Muscle of leg (tissue), 11 donors: Measurements from ENCODE around the gene TNNI2. TPM values are rescaled to one million over a fixed set of nuclear protein-coding genes. Genes with fewer than 3 reads are reported as not detected.
"Not testable (repeated sequence)": the region's sequence is repeated elsewhere in the genome, so short reads cannot be mapped to it uniquely, and the experiment has no call there.

Source experiments
- DNase-seq: peaks from one replicate; pipeline ENCODE4 v3.0.0; 2013
- H3K27ac ChIP-seq: one replicate; pipeline ENCODE4 v1.5.1; 2013; ENCODE audit warnings: mild to moderate bottlenecking, low read length, control low read depth
- H3K27me3 ChIP-seq: one replicate; pipeline ENCODE4 v1.6.1; 2013; ENCODE audit warnings: low read length; ENCODE audit not compliant: control insufficient read depth, insufficient read depth
- H3K36me3 ChIP-seq: one replicate; pipeline ENCODE4 v1.6.1; 2013; ENCODE audit warnings: low read length; ENCODE audit not compliant: control insufficient read depth, insufficient read depth
- H3K4me1 ChIP-seq: one replicate; pipeline ENCODE4 v1.6.1; 2013; ENCODE audit warnings: low read length; ENCODE audit not compliant: control insufficient read depth, insufficient read depth
- H3K4me3 ChIP-seq: one replicate; pipeline ENCODE4 v1.5.1; 2013; ENCODE audit warnings: low read length, control low read depth
- H3K9me3 ChIP-seq: replicated peaks from 2 replicates; pipeline ENCODE4 v1.6.1; 2013; ENCODE audit warnings: low read depth, low read length; ENCODE audit not compliant: control insufficient read depth
- WGBS: methylation state at CpG from one replicate; pipeline ENCODE4 v1.1.5; 2013; ENCODE audit warnings: missing lambda C conversion rate; ENCODE audit not compliant: insufficient coverage; 5-methylcytosine and 5-hydroxymethylcytosine counted together
- polyA plus RNA-seq, 8 donors: library from polyadenylated mRNA; unstranded; fragments of 120-200 nt; gene quantifications; one replicate each; pipeline versions ENCODE4 v1.2.1 to v1.2.3, GENCODE V29; 2013; ENCODE audit warnings: inconsistent platforms in 1 of 8, low replicate concordance in 1 of 8; ENCODE audit not compliant: insufficient read length in 8 of 8, insufficient read depth in 1 of 8
- total RNA-seq: library from RNA; stranded (reverse); fragments of 120-200 nt; gene quantifications from one replicate; pipeline ENCODE4 v1.2.4, GENCODE V29; 2013

The TNNI2 gene
- total and polyA plus RNA-seq, 9 donors: 1,548 to 4,090 (median 3,133) TPM

- peak overlapping the region; percentile 98 for H3K27ac ChIP-seq
- H3K9me3 ChIP-seq: no peaks in the 10 kb centered on the region
- WGBS: 35% methylated on average over 4 of the region's 9 CpGs
- H3K4me1 ChIP-seq: peaks cover 72% of the 10 kb centered on the region
- H3K27me3 ChIP-seq: no peaks in the 10 kb centered on the region
- peaks cover 29% of the 10 kb centered on the region for H3K36me3 ChIP-seq
- H3K4me3 ChIP-seq: no peak overlapping the region
- no peak for DNase-seq
Measured at GRCh38 chr11:1880746-1881441, 42.1 kb downstream of the TNNI2 start.

GRCh38 chr11:1881442-1882264 lies 42.9 kb downstream of the TNNI2 start:
- WGBS: 30% methylated on average over 31 of the region's 43 CpGs
- peak overlapping the region; percentile 98 for H3K27ac ChIP-seq
- no peaks in the 10 kb centered on the region for H3K27me3 ChIP-seq
- peaks cover 36% of the 10 kb centered on the region for H3K36me3 ChIP-seq
- H3K4me1 ChIP-seq: peaks cover 65% of the 10 kb centered on the region
- peak; percentile 97 for DNase-seq
- H3K9me3 ChIP-seq: no peaks in the 10 kb centered on the region
- no peak overlapping the region for H3K4me3 ChIP-seq

GRCh38 chr11:1882265-1883238 lies 43.8 kb downstream of the TNNI2 start:
- Histone ChIP-seq H3K36me3 (peaks cover 41% of the 10 kb centered on the region), H3K9me3 (no peaks in the 10 kb centered on the region), H3K27ac (peak overlapping the region; percentile 98), H3K27me3 (no peaks in the 10 kb centered on the region), H3K4me3 (no peak overlapping the region), H3K4me1 (peaks cover 57% of the 10 kb centered on the region)
- 15% methylated on average over 21 of the region's 23 CpGs for WGBS
- peak; percentile 97 for DNase-seq

GRCh38 chr11:1883346-1884302 lies 44.8 kb downstream of the TNNI2 start:
- H3K9me3 ChIP-seq: no peaks in the 10 kb centered on the region
- peaks cover 57% of the 10 kb centered on the region for H3K4me1 ChIP-seq
- WGBS: 90% methylated on average over 7 of the region's 14 CpGs
- peak overlapping the region; percentile 73 for H3K27ac ChIP-seq
- no peak overlapping the region for H3K4me3 ChIP-seq
- H3K36me3 ChIP-seq: peaks cover 51% of the 10 kb centered on the region
- H3K27me3 ChIP-seq: no peaks in the 10 kb centered on the region
- no peak for DNase-seq

- Histone ChIP-seq H3K27me3 (no peaks in the 10 kb centered on the region), H3K27ac (no peak overlapping the region), H3K36me3 (peaks cover 58% of the 10 kb centered on the region), H3K4me3 (no peak overlapping the region), H3K4me1 (peaks cover 57% of the 10 kb centered on the region), H3K9me3 (no peaks in the 10 kb centered on the region)
- WGBS: 91% methylated on average over 3 of the region's 5 CpGs
- no peak for DNase-seq
Measured at GRCh38 chr11:1884303-1884700, 45.5 kb downstream of the TNNI2 start.

GRCh38 chr11:1886551-1886950 lies 47.8 kb downstream of the TNNI2 start:
- WGBS: 94% methylated on average over 12 of the region's 13 CpGs
- peaks cover 52% of the 10 kb centered on the region for H3K4me1 ChIP-seq
- not testable (repeated sequence) for H3K27me3 ChIP-seq, DNase-seq, H3K9me3 ChIP-seq, H3K4me3 ChIP-seq, H3K27ac ChIP-seq
- H3K36me3 ChIP-seq: peaks cover 62% of the 10 kb centered on the region

GRCh38 chr11:1887451-1888346 lies 48.9 kb downstream of the TNNI2 start:
- H3K36me3 ChIP-seq: peaks cover 62% of the 10 kb centered on the region
- H3K4me3 ChIP-seq: no peak overlapping the region
- H3K27me3 ChIP-seq: no peaks in the 10 kb centered on the region
- H3K9me3 ChIP-seq: no peaks in the 10 kb centered on the region
- WGBS: 79% methylated on average over 10 of the region's 11 CpGs
- H3K27ac ChIP-seq: no peak overlapping the region
- peaks cover 46% of the 10 kb centered on the region for H3K4me1 ChIP-seq
- no peak for DNase-seq

- no peak overlapping the region for H3K4me3 ChIP-seq
- no peak for DNase-seq
- H3K36me3 ChIP-seq: peaks cover 58% of the 10 kb centered on the region
- 61% methylated on average over 7 of the region's 9 CpGs for WGBS
- no peak overlapping the region for H3K27ac ChIP-seq
- H3K4me1 ChIP-seq: peaks cover 39% of the 10 kb centered on the region
- no peaks in the 10 kb centered on the region for H3K9me3 ChIP-seq
- H3K27me3 ChIP-seq: no peaks in the 10 kb centered on the region
Measured at GRCh38 chr11:1888347-1888753, 49.6 kb downstream of the TNNI2 start.
